ENCODE data around the gene CELF1.

The CELF1 gene

DNA sequence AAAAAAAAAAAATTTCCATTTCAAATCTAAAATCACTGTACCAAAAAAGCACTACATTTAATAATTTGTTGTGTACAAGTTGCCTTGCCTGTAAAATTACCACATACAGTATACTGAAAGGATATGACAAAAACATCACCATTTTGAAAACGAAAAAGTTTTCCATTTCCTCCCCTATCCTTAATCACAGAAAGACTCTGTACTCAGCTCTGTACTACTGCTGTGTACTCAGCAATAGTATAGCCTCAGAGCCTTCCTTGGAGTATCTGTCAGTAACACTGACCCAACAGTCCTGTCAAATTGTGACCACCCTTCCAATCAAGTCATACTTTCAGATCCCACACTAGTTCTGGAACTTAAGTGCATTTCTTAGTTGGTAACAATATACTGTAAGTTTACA is 48.0 kb downstream of the CELF1 start:
- no peak overlapping the region for H3K27ac ChIP-seq
- TF ChIP-seq ZFX (IDR thresholded peaks at IDR 0.05) = no peak
- TF ChIP-seq, protein P1, sequence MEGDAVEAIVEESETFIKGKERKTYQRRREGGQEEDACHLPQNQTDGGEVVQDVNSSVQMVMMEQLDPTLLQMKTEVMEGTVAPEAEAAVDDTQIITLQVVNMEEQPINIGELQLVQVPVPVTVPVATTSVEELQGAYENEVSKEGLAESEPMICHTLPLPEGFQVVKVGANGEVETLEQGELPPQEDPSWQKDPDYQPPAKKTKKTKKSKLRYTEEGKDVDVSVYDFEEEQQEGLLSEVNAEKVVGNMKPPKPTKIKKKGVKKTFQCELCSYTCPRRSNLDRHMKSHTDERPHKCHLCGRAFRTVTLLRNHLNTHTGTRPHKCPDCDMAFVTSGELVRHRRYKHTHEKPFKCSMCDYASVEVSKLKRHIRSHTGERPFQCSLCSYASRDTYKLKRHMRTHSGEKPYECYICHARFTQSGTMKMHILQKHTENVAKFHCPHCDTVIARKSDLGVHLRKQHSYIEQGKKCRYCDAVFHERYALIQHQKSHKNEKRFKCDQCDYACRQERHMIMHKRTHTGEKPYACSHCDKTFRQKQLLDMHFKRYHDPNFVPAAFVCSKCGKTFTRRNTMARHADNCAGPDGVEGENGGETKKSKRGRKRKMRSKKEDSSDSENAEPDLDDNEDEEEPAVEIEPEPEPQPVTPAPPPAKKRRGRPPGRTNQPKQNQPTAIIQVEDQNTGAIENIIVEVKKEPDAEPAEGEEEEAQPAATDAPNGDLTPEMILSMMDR (conservative IDR thresholded peaks at IDR 0.05) = no peak

DNA sequence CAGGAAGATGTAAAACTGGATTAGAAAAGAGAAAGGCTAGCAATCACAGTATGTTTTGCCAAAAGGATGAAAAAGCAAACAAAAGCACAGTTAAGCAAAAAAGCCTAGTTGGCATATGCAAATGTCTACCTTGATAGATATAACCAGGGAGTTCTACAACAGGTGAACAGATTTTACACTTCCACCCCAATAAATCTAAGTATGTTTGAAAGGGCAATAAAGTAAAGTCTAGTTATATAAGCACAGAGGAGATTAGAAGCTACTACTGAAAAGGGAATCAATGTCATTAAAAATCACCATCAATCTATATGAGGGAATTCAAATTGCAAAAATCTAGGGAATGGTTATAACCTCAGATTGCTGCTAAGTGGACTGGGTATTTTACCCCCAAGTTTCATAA is 49.7 kb downstream of the CELF1 start:
- H3K27ac ChIP-seq = no peak overlapping the region
- TF ChIP-seq, protein P1 (conservative IDR thresholded peaks at IDR 0.05) = no peak
- TF ChIP-seq ZFX (IDR thresholded peaks at IDR 0.05) = no peak

DNA sequence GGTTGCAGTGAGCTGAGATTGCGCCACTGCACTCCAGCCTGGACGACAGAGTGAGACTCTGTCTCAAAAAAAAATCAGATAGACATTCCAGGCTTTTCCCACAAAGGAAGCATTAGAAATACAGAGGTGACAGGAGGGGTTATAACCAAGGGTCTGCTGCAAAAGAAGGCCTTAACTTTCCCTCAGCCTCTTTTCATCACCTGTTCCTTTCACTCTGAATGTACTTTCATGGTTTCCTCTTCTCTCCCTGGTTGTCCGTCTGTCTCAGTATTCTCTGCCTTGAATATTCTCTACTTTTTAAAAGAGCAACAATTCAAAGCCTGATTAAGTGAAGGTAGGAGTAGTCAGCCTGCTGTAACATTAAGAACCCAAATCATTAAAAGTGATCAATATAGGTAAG is 50.2 kb downstream of the CELF1 start:
- TF ChIP-seq, protein P1 (conservative IDR thresholded peaks at IDR 0.05) = no peak
- no peak for TF ChIP-seq ZFX (IDR thresholded peaks at IDR 0.05)
- H3K27ac ChIP-seq = no peak overlapping the region

DNA sequence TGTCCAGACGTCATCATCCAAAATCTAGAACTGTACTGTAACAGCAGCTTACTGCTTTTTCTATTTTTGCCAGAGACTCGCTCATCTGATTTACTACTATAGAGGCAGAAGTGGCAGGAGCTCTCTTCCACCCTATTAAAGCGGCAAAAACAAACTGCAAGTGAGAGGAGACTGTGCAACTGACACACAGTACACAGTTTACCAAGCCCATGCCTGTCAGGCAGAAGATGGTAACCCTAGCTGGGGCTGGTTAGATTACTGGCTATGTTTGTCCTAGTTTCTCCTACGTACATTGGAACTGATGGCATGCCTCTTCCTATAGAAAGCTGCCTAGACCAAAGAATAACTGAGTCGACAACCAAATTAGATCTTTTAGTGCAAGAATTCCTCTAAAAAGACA is 51.8 kb downstream of the CELF1 start:
- H3K27ac ChIP-seq = no peak overlapping the region
- TF ChIP-seq ZFX (IDR thresholded peaks at IDR 0.05) = no peak
- TF ChIP-seq, protein P1 (conservative IDR thresholded peaks at IDR 0.05) = no peak

DNA sequence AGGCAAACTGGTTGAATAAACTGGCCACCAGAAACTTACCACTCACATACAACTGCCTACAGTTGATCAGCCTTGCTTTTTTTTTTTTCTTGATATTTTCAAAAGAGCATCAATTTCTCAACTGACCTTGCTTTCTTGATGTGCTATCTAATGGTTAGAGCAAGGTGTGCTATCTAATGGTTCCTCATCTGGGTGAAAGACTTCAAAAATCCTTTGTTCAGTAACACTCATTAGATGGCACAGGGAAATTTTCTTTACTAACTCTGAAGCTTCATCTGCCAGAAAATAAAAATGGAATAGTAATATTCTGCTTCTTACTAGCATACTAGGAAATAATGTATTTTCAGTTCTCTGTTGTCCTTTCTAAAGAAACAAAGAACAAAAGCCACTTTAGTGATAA is 52.8 kb downstream of the CELF1 start:
- TF ChIP-seq ZFX (IDR thresholded peaks at IDR 0.05) = no peak
- H3K27ac ChIP-seq = no peak overlapping the region

DNA sequence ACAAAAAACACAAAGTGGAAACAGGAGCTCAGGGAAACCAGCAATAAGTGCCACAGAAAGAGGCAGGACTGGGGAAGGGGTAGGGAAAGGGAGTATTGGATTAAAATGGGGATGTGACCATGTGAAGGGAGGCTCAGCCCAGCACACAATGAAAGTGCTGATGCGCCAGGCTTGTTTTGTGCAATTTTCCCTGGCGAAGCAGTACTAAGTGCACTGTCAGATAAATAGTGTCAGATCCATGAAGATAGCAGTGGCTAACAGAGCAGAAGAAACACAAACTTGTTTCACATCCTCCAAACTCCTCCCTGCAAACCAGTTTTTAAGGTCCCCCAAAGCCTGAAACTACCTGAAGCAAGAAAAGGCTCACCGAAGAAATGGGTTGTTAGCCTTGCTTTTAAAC is 53.3 kb downstream of the CELF1 start:
- no peak for TF ChIP-seq ZFX (IDR thresholded peaks at IDR 0.05)
- TF ChIP-seq, protein P1 (conservative IDR thresholded peaks at IDR 0.05) = no peak
- H3K27ac ChIP-seq = no peak overlapping the region; the same call in 1 of the 2 replicates

DNA sequence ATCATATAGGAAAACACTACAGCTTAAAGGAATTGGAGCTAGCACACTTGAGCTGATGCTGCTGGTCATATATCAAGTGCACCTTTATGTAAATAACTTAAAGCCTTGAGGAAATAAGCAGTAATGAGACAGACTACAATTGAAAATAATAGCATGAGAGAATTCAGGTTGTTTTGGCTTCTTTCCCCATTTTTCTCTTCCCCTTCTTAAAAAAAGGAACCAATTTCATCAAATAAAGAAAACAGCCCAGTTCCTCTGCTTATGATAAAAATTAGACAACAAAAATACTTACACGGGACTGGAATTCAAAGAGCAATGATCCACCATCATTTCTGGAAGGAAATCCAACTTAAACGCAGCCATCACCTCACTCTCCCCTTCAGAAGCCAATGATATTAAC is 53.8 kb downstream of the CELF1 start:
- TF ChIP-seq, protein P1 (conservative IDR thresholded peaks at IDR 0.05) = no peak
- no peak for TF ChIP-seq ZFX (IDR thresholded peaks at IDR 0.05)
- no peak overlapping the region; the same call in 1 of the 2 replicates for H3K27ac ChIP-seq

DNA sequence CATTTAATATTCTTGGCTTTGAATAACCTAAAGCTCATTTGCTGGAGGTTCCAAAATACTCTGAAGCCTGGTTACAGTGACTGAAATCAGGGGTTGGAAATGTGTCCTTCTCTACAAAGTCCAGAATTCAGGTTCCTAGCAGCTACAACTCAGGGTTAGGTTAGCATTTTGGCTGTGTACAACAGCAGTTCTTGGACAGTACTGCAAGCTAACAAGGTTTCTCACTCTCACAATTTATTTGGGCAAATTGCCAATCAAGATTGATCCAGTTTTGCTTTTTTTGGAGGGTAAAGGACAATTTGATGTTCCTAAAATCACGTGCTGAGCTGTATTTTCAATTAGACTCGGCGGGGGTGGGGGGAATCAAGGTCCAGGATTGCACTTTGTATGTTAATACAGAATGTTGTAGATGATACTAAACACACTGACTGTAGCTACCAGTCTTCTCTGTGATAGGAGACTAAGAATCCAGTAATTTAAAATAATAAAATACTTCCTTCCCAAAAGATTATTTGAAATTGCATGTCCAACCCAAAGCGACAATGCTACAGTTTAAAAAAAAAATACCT is 54.3 kb downstream of the CELF1 start:
- no peak overlapping the region for H3K27ac ChIP-seq
- no peak for TF ChIP-seq ZFX (IDR thresholded peaks at IDR 0.05)
- TF ChIP-seq, protein P1 (conservative IDR thresholded peaks at IDR 0.05) = no peak

Measured in C4-2B (cell line).